ENCODE results near the gene LRRD1.
"Not testable (repeated sequence)": the region's sequence is repeated elsewhere in the genome, so short reads cannot be mapped to it uniquely, and the experiment has no call there.

LRRD1 gene

DNA sequence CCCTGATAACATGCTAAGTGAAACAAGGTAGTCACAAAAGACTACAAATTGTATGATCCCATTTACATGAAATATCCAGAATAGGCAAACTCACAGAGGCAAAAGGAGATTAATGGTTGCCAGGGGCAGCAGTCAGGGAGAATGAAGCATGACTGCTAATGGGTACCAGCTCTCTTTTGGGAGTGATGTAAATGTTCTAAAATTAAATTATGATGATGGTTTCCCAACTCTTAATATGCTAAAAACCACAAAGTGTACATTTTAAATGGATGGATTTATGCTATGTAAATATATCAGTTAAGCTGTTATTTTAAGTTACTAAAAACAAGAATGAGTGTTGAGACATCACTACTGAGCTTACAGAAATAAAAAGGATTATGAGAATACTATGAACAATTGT is 57.3 kb downstream of the LRRD1 start:
- Histone ChIP-seq H3K36me3 (ENCODE audit: control insufficient read depth, insufficient read depth, low read length) (peaks cover 33% of the 10 kb centered on the region), H3K4me3 (ENCODE audit: insufficient read depth, low read depth, low read length) (no peak overlapping the region), H3K27ac (ENCODE audit: insufficient read depth, low read depth, low read length, poor library complexity, severe bottlenecking) (no peak overlapping the region), H3K27me3 (ENCODE audit: control insufficient read depth, insufficient read depth, low read length, poor library complexity, severe bottlenecking) (no peaks in the 10 kb centered on the region), H3K4me1 (ENCODE audit: control insufficient read depth, insufficient read depth, low read length) (no peaks in the 10 kb centered on the region), H3K9me3 (ENCODE audit: control insufficient read depth, low read length) (no peaks in the 10 kb centered on the region)

DNA sequence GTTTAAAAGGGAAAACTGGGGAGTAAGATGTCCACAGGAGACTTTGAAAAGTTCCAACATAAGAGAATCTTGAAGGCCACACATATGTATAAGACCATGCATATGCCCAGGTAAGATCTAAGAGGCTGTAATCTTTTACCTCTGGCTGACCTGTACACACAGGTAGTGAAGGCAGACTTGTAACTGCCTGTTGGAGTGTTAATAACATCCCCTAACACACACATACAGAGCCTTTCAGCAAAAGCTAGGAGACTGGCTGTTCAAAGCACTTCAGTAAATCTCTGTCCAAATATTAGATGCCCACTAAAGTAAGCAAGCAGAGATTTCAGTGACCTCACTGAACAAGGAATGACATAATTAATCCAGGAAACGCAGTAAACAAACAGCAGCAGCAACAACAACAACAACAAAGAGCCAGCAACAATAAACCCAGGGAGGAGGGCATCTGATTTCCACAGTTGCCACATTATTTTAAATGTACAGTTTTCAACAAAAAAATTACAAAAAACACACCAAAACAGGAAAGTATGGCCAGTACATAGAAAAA is 59.7 kb downstream of the LRRD1 start:
- Histone ChIP-seq H3K27me3 (ENCODE audit: control insufficient read depth, insufficient read depth, low read length, poor library complexity, severe bottlenecking) (no peaks in the 10 kb centered on the region), H3K4me3 (ENCODE audit: insufficient read depth, low read depth, low read length) (no peak overlapping the region), H3K4me1 (ENCODE audit: control insufficient read depth, insufficient read depth, low read length) (no peaks in the 10 kb centered on the region), H3K27ac (ENCODE audit: insufficient read depth, low read depth, low read length, poor library complexity, severe bottlenecking) (no peak overlapping the region), H3K36me3 (ENCODE audit: control insufficient read depth, insufficient read depth, low read length) (peaks cover 29% of the 10 kb centered on the region), H3K9me3 (ENCODE audit: control insufficient read depth, low read length) (no peaks in the 10 kb centered on the region)
- 88 to 90% methylated on average over 1 of the region's 1 CpG for WGBS, 2 experiments

DNA sequence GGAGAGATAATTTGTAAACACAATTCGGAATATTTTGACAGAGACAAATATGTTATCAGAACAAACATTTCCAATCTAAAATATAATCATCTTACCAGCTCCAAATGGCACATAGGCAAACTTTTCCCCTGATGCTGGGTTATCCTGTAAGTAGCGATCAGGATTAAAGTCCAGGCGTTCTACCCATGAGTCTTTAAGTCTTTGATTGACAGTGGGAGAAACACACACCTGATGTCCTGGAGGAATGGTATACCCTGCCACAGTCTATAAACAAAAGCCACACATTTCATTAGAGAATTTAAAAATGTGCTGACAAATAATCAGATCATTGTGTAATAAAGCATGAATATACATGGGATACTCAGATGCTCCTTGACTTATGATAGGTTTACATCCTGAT is 62.0 kb downstream of the LRRD1 start:
- no peak overlapping the region for H3K27ac ChIP-seq (ENCODE audit: insufficient read depth, low read depth, low read length, poor library complexity, severe bottlenecking)
- H3K9me3 ChIP-seq (ENCODE audit: control insufficient read depth, low read length), result no peaks in the 10 kb centered on the region
- H3K4me1 ChIP-seq (ENCODE audit: control insufficient read depth, insufficient read depth, low read length), result no peaks in the 10 kb centered on the region
- no peaks in the 10 kb centered on the region for H3K27me3 ChIP-seq (ENCODE audit: control insufficient read depth, insufficient read depth, low read length, poor library complexity, severe bottlenecking)
- H3K4me3 ChIP-seq (ENCODE audit: insufficient read depth, low read depth, low read length), result no peak overlapping the region
- 94 to 95% methylated on average over 3 of the region's 3 CpGs for WGBS, 2 experiments
- H3K36me3 ChIP-seq (ENCODE audit: control insufficient read depth, insufficient read depth, low read length), result peaks cover 8% of the 10 kb centered on the region

DNA sequence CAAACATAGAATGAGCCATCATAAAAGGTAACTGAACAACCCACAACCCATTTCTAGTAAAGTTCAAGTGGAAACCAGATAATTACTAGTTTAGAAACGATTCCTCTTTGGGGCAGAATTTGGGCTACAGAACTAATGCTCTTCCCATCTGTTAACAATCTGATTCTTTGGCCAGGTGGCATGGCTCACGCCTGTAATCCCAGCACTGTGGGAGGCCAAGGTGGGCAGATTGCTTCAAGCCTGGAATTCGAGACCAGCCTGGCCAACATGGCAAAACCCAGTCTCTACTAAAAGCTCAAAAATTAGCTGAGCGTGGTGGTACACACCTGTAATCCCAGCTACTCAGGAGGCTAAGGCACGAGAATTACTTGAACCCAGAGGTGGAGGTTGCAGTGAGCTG is 63.1 kb downstream of the LRRD1 start:
- H3K36me3 ChIP-seq (ENCODE audit: control insufficient read depth, insufficient read depth, low read length), result peaks cover 6% of the 10 kb centered on the region
- no peak overlapping the region for H3K4me3 ChIP-seq (ENCODE audit: insufficient read depth, low read depth, low read length)
- no peak overlapping the region for H3K27ac ChIP-seq (ENCODE audit: insufficient read depth, low read depth, low read length, poor library complexity, severe bottlenecking)
- no peaks in the 10 kb centered on the region for H3K9me3 ChIP-seq (ENCODE audit: control insufficient read depth, low read length)
- no peaks in the 10 kb centered on the region for H3K27me3 ChIP-seq (ENCODE audit: control insufficient read depth, insufficient read depth, low read length, poor library complexity, severe bottlenecking)
- H3K4me1 ChIP-seq (ENCODE audit: control insufficient read depth, insufficient read depth, low read length), result no peaks in the 10 kb centered on the region
- WGBS, 2 experiments, result 89 to 91% methylated on average over 5 of the region's 5 CpGs

DNA sequence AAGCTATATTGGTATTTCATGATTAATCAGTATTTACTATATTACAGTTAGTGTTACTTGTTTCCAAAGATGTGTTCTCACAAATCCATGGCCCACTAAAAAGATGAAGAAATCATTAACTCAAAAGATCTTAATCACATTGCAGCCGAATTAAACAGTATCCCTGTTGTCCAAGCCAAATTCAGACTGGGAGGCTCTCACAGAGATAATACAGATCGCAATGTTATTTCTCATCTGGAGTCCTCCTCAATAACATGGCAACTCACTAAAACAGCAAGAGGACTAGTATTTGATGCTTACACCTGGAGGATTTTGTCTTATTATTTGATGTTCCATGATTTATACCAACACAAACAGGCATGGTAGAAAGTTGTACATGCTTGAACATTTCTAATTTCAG is 68.1 kb downstream of the LRRD1 start:
- Histone ChIP-seq H3K27ac (ENCODE audit: insufficient read depth, low read depth, low read length, poor library complexity, severe bottlenecking) (no peak overlapping the region), H3K36me3 (ENCODE audit: control insufficient read depth, insufficient read depth, low read length) (peaks cover 20% of the 10 kb centered on the region)
- 94 to 96% methylated on average over 2 of the region's 2 CpGs for WGBS, 2 experiments

DNA sequence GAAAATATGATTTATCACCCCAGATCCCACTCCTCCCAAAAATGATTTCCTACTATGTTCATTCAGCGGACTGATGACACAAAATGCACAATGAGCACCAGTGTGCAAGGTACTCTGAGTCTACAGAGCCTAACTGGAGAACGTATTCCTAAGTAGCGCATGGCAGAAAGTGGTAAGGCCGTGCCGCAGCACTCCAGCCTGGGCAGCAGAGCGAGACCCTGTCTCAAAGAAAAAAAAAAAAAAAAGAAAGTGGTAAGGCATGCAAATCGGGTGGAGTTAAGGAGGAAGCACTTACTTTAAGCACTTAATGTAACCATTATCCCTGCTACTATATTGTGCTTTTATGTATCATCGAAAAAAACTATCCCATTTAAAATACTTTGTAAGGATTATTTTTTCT is 70.1 kb downstream of the LRRD1 start:
- H3K36me3 ChIP-seq (ENCODE audit: control insufficient read depth, insufficient read depth, low read length), result peaks cover 17% of the 10 kb centered on the region
- 92 to 96% methylated on average over 6 to 7 of the region's 8 CpGs for WGBS, 2 experiments

More for the DNA sequence above, 68.1 kb downstream of the LRRD1 start:
- H3K4me1 ChIP-seq (ENCODE audit: control insufficient read depth, insufficient read depth, low read length), result no peaks in the 10 kb centered on the region
- H3K4me3 ChIP-seq (ENCODE audit: insufficient read depth, low read depth, low read length), result no peak overlapping the region
- no peaks in the 10 kb centered on the region for H3K9me3 ChIP-seq (ENCODE audit: control insufficient read depth, low read length)
- H3K27me3 ChIP-seq (ENCODE audit: control insufficient read depth, insufficient read depth, low read length, poor library complexity, severe bottlenecking), result no peaks in the 10 kb centered on the region

DNA sequence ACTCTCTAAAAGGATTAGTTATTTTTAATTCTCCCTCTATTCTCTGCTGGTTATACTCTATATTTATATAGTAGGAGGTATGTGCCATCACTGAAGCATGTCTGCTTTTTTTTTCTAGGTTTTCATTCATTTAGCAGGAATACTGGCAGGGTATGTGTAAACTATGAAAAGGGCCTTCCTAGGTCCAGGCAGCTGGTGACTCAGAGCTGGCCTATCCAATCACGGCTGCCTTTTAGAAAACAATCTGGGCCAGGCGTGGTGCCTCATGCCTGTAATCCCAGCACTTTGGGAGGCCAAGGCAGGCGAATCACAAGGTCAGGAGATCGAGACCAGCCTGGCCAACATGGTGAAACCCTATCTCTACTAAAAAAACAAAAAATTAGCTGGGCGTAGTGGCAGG is 76.1 kb downstream of the LRRD1 start:
- H3K27me3 ChIP-seq (ENCODE audit: control insufficient read depth, insufficient read depth, low read length, poor library complexity, severe bottlenecking); H3K27ac ChIP-seq (ENCODE audit: insufficient read depth, low read depth, low read length, poor library complexity, severe bottlenecking); H3K9me3 ChIP-seq (ENCODE audit: control insufficient read depth, low read length); H3K4me3 ChIP-seq (ENCODE audit: insufficient read depth, low read depth, low read length); H3K4me1 ChIP-seq (ENCODE audit: control insufficient read depth, insufficient read depth, low read length): not testable (repeated sequence)
- 90 to 92% methylated on average over 5 of the region's 5 CpGs for WGBS, 2 experiments
- H3K36me3 ChIP-seq (ENCODE audit: control insufficient read depth, insufficient read depth, low read length), result peaks cover 33% of the 10 kb centered on the region

More for the DNA sequence above, 70.1 kb downstream of the LRRD1 start:
- Histone ChIP-seq H3K9me3 (ENCODE audit: control insufficient read depth, low read length) (no peaks in the 10 kb centered on the region), H3K4me3 (ENCODE audit: insufficient read depth, low read depth, low read length) (no peak overlapping the region), H3K27me3 (ENCODE audit: control insufficient read depth, insufficient read depth, low read length, poor library complexity, severe bottlenecking) (no peaks in the 10 kb centered on the region), H3K4me1 (ENCODE audit: control insufficient read depth, insufficient read depth, low read length) (no peaks in the 10 kb centered on the region), H3K27ac (ENCODE audit: insufficient read depth, low read depth, low read length, poor library complexity, severe bottlenecking) (no peak overlapping the region)

DNA sequence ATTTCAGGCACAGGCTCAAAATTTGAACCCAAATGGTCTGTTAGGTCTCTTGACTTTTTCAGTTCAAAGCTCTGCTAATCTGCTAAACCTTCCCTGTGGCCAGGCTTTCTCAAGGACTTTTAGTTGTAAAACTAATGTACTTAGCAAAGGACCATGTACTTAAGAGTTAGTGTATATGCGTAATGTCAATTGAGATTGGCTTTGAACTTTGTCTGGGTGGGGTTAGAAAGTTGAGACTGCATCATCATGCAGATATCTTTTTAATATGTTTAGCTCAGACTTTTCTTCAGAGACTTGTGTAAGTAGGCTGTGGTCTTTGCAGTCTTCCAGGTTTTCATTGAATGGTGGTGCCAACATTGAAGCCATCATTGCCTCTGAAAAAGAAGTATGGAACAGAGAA is 78.4 kb downstream of the LRRD1 start:
- Histone ChIP-seq H3K4me1 (ENCODE audit: control insufficient read depth, insufficient read depth, low read length) (no peaks in the 10 kb centered on the region), H3K36me3 (ENCODE audit: control insufficient read depth, insufficient read depth, low read length) (peaks cover 36% of the 10 kb centered on the region), H3K9me3 (ENCODE audit: control insufficient read depth, low read length) (no peaks in the 10 kb centered on the region), H3K4me3 (ENCODE audit: insufficient read depth, low read depth, low read length) (no peak overlapping the region), H3K27me3 (ENCODE audit: control insufficient read depth, insufficient read depth, low read length, poor library complexity, severe bottlenecking) (no peaks in the 10 kb centered on the region), H3K27ac (ENCODE audit: insufficient read depth, low read depth, low read length, poor library complexity, severe bottlenecking) (no peak overlapping the region)
- WGBS, 2 experiments, result 92 to 97% methylated on average over 1 of the region's 1 CpG

DNA sequence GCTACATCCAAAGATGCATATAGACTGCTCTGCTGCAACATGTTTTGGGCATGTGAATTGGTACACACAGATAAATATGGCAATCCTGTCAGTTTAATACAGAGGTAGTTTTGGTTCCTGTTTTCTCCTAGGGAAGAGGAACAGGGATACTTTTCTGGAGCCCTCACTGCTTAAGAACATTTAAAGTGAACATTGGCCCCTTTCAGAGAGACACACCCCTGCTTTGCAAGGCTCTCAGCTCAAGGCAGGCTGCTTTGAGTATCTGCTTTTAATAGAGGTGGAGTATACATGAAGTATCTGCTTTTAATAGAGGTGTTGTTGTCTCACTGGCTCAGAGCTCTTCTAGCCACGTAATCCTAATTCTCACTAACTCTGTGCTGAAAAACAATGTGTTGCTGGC is 83.6 kb downstream of the LRRD1 start:
- H3K27me3 ChIP-seq (ENCODE audit: control insufficient read depth, insufficient read depth, low read length, poor library complexity, severe bottlenecking), result no peaks in the 10 kb centered on the region
- H3K4me3 ChIP-seq (ENCODE audit: insufficient read depth, low read depth, low read length), result no peak overlapping the region
- H3K36me3 ChIP-seq (ENCODE audit: control insufficient read depth, insufficient read depth, low read length), result peaks cover 32% of the 10 kb centered on the region
- no peak overlapping the region for H3K27ac ChIP-seq (ENCODE audit: insufficient read depth, low read depth, low read length, poor library complexity, severe bottlenecking)
- WGBS, 2 experiments, result 86 to 90% methylated on average over 1 of the region's 1 CpG
- no peaks in the 10 kb centered on the region for H3K4me1 ChIP-seq (ENCODE audit: control insufficient read depth, insufficient read depth, low read length)
- H3K9me3 ChIP-seq (ENCODE audit: control insufficient read depth, low read length), result no peaks in the 10 kb centered on the region
